HepG2 (cell line): ENCODE measurements around the gene GPR89A. TPM values are rescaled to one million over a fixed set of nuclear protein-coding genes. Genes with fewer than 3 reads are reported as not detected.
A peak's percentile ranks its signal among the peaks of the same experiment; 100 is the strongest.

Experiments
- AHDC1 ChIP-seq: sonication (generic); formaldehyde crosslinking; IDR thresholded peaks from 2 replicates; pipeline ENCODE4 v1.5.1; 2020; ENCODE audit warnings: mild to moderate bottlenecking, missing genetic modification reagents, borderline replicate concordance
- HNF4G ChIP-seq, 2 experiments: sonication (generic) in 1 of 2; formaldehyde crosslinking in 1 of 2; IDR thresholded peaks; 2 replicates each; pipeline versions ENCODE4 v1.4.0 to v1.6.1; 2011 to 2020; ENCODE audit warnings: borderline replicate concordance in 2 of 2, low read depth in 2 of 2, mild to moderate bottlenecking in 2 of 2, low read length in 1 of 2, missing genetic modification reagents in 1 of 2, moderate library complexity in 1 of 2
- MAFG ChIP-seq: sonication (generic); formaldehyde crosslinking; IDR thresholded peaks from 2 replicates; pipeline ENCODE4 v1.5.1; 2020; ENCODE audit warnings: mild to moderate bottlenecking, missing genetic modification reagents
- MTERF4 ChIP-seq: sonication (generic); formaldehyde crosslinking; IDR thresholded peaks from 2 replicates; pipeline ENCODE4 v1.8.0; 2023; ENCODE audit warnings: mild to moderate bottlenecking, missing genetic modification reagents
- MXI1 ChIP-seq: IDR thresholded peaks from 3 replicates; pipeline ENCODE4 v1.6.1; 2012; ENCODE audit warnings: low read depth, low read length, inconsistent platforms, borderline replicate concordance
- ONECUT2 ChIP-seq: sonication (generic); formaldehyde crosslinking; IDR thresholded peaks from 2 replicates; pipeline ENCODE4 v1.4.0; 2020; ENCODE audit warnings: missing genetic modification reagents
- PPARG ChIP-seq: conservative IDR thresholded peaks from 2 replicates; pipeline ENCODE4 v1.6.1; 2016; ENCODE audit warnings: missing biosample characterization, missing genetic modification reagents
- RELA ChIP-seq: sonication (generic); formaldehyde crosslinking; IDR thresholded peaks from 2 replicates; pipeline ENCODE4 v1.4.0; 2020; ENCODE audit warnings: missing genetic modification reagents
- SMC3 ChIP-seq: IDR thresholded peaks from 2 replicates; pipeline ENCODE4 v1.6.1; 2011; ENCODE audit warnings: low read length, improper control_type of control experiment
- SRY ChIP-seq: sonication (generic); formaldehyde crosslinking; IDR thresholded peaks from 2 replicates; pipeline ENCODE4 v1.8.0; 2022; ENCODE audit warnings: mild to moderate bottlenecking, missing genetic modification reagents
- polyA plus RNA-seq, 8 experiments: library from polyadenylated mRNA; depleted of rRNA in 3 of 8; stranded (reverse) in 7 of 8; unstranded in 1 of 8; fragments of >200 nt; fragmentation: Illumina TruSeq in 4 of 8; extraction: Trizol in 4 of 8; gene quantifications; 2 replicates each; pipeline versions ENCODE4 v1.2.1 to v1.2.3, GENCODE V29; 2011 to 2016; ENCODE audit warnings: low read depth in 4 of 8, missing spikeins in 1 of 8, mixed read lengths in 1 of 8; ENCODE audit not compliant: insufficient read depth in 1 of 8
- total RNA-seq, 5 experiments: library from RNA; depleted of rRNA; stranded (reverse); fragments of >200 nt; fragmentation: Illumina TruSeq; extraction: Trizol; gene quantifications; 2 replicates each; pipeline ENCODE4 v1.2.3, GENCODE V29; 2016; ENCODE audit warnings: low read depth in 1 of 5
- TF ChIP-seq, protein P1 (sequence below): sonication (generic); formaldehyde crosslinking; IDR thresholded peaks from one replicate; pipeline ENCODE4 v1.5.1; 2020; ENCODE audit warnings: mild to moderate bottlenecking, missing genetic modification reagents; ENCODE audit errors: not compliant biosample characterization
- TF ChIP-seq, protein P2 (sequence below): sonication (generic); formaldehyde crosslinking; IDR thresholded peaks from 2 replicates; pipeline ENCODE4 v1.5.1; 2020; ENCODE audit warnings: mild to moderate bottlenecking, moderate library complexity, missing genetic modification reagents

GPR89A gene
- total and polyA plus RNA-seq, 2 of the 13 experiments (the other 11 are each of a cell fraction or from before 2014, with no cell fraction given): 23.4 to 32.6 TPM

GRCh38 chr1:145711213-145711651, 103.4 kb downstream of the GPR89A start (continued):
- TF ChIP-seq, protein P1, sequence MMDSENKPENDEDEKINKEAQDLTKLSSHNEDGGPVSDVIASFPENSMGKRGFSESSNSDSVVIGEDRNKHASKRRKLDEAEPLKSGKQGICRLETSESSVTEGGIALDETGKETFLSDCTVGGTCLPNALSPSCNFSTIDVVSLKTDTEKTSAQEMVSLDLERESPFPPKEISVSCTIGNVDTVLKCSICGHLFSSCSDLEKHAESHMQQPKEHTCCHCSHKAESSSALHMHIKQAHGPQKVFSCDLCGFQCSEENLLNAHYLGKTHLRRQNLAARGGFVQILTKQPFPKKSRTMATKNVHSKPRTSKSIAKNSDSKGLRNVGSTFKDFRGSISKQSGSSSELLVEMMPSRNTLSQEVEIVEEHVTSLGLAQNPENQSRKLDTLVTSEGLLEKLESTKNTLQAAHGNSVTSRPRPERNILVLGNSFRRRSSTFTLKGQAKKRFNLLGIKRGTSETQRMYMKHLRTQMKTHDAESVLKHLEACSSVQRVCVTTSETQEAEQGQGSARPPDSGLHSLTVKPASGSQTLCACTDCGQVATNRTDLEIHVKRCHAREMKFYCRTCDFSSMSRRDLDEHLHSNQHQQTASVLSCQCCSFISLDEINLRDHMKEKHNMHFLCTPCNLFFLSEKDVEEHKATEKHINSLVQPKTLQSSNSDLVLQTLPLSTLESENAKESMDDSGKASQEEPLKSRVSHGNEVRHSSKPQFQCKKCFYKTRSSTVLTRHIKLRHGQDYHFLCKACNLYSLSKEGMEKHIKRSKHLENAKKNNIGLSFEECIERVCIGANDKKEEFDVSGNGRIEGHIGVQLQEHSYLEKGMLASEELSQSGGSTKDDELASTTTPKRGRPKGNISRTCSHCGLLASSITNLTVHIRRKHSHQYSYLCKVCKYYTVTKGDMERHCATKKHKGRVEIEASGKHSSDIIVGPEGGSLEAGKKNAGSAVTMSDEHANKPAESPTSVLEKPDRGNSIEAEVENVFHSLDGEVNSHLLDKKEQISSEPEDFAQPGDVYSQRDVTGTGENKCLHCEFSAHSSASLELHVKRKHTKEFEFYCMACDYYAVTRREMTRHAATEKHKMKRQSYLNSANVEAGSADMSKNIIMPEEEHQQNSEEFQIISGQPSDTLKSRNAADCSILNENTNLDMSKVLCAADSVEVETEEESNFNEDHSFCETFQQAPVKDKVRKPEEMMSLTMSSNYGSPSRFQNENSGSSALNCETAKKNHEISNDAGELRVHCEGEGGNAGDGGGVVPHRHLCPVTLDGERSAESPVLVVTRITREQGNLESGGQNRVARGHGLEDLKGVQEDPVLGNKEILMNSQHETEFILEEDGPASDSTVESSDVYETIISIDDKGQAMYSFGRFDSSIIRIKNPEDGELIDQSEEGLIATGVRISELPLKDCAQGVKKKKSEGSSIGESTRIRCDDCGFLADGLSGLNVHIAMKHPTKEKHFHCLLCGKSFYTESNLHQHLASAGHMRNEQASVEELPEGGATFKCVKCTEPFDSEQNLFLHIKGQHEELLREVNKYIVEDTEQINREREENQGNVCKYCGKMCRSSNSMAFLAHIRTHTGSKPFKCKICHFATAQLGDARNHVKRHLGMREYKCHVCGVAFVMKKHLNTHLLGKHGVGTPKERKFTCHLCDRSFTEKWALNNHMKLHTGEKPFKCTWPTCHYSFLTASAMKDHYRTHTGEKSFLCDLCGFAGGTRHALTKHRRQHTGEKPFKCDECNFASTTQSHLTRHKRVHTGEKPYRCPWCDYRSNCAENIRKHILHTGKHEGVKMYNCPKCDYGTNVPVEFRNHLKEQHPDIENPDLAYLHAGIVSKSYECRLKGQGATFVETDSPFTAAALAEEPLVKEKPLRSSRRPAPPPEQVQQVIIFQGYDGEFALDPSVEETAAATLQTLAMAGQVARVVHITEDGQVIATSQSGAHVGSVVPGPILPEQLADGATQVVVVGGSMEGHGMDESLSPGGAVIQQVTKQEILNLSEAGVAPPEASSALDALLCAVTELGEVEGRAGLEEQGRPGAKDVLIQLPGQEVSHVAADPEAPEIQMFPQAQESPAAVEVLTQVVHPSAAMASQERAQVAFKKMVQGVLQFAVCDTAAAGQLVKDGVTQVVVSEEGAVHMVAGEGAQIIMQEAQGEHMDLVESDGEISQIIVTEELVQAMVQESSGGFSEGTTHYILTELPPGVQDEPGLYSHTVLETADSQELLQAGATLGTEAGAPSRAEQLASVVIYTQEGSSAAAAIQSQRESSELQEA (CRISPR knock-in tag): no peak
- TF ChIP-seq HNF4G (IDR thresholded peaks at IDR 0.05; ENCODE audit: borderline replicate concordance, low read depth, low read length) (peak; percentile 68), HNF4G (CRISPR knock-in tag; IDR thresholded peaks at IDR 0.05; ENCODE audit: borderline replicate concordance, low read depth) (0 out of 2 replicates have a peak, but pooled peaks have one; percentile 25), MAFG (CRISPR knock-in tag) (no peak), RELA (CRISPR knock-in tag) (no peak), MTERF4 (CRISPR knock-in tag) (no peak), SRY (CRISPR knock-in tag) (no peak), SMC3 (0 out of 2 replicates have a peak, but pooled peaks have one; percentile 1), PPARG (CRISPR knock-in tag) (peak; percentile 70), AHDC1 (CRISPR knock-in tag) (peak; percentile 91), MXI1 (no peak), ONECUT2 (CRISPR knock-in tag) (peak; percentile 33; the same call in 1 of the 2 replicates)
- TF ChIP-seq, protein P2, sequence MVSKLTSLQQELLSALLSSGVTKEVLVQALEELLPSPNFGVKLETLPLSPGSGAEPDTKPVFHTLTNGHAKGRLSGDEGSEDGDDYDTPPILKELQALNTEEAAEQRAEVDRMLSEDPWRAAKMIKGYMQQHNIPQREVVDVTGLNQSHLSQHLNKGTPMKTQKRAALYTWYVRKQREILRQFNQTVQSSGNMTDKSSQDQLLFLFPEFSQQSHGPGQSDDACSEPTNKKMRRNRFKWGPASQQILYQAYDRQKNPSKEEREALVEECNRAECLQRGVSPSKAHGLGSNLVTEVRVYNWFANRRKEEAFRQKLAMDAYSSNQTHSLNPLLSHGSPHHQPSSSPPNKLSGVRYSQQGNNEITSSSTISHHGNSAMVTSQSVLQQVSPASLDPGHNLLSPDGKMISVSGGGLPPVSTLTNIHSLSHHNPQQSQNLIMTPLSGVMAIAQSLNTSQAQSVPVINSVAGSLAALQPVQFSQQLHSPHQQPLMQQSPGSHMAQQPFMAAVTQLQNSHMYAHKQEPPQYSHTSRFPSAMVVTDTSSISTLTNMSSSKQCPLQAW (CRISPR knock-in tag): peak; percentile 56; the same call in 1 of the 2 replicates
